IMR-90 (cell line): ENCODE results near the gene SLC7A6OS.

Experiments used
- BHLHE40 ChIP-seq: fragments of 150-350 bp; IDR thresholded peaks from 2 replicates; pipeline ENCODE4 v1.6.1; 2016; ENCODE audit warnings: mild to moderate bottlenecking, low read depth, low read length
- CEBPB ChIP-seq: IDR thresholded peaks from 2 replicates; pipeline ENCODE4 v1.6.1; 2012; ENCODE audit warnings: low read depth, low read length, improper control_type of control experiment
- CTCF ChIP-seq: conservative IDR thresholded peaks from 2 replicates; pipeline ENCODE4 v1.5.1; 2012; ENCODE audit warnings: mild to moderate bottlenecking, low read depth, low read length, improper control_type of control experiment
- MAFK ChIP-seq: IDR thresholded peaks from 2 replicates; pipeline ENCODE4 v1.6.1; 2012; ENCODE audit warnings: low read depth, low read length, improper control_type of control experiment
- POLR2A ChIP-seq: IDR thresholded peaks from 2 replicates; pipeline ENCODE4 v1.6.1; 2012; ENCODE audit warnings: mild to moderate bottlenecking, low read depth, low read length
- RAD21 ChIP-seq: IDR thresholded peaks from 2 replicates; pipeline ENCODE4 v1.6.1; 2012; ENCODE audit warnings: low read length, improper control_type of control experiment
- RFX5 ChIP-seq: IDR thresholded peaks from 2 replicates; pipeline ENCODE4 v1.8.0; 2012; ENCODE audit warnings: low read depth, mild to moderate bottlenecking, low read length, moderate library complexity
- SMC3 ChIP-seq: fragments of 150-350 bp; IDR thresholded peaks from 2 replicates; pipeline ENCODE4 v1.6.1; 2016; ENCODE audit warnings: low read depth, mild to moderate bottlenecking, antibody characterized with exemption, low read length, moderate library complexity

GRCh38 chr16:68300734-68301459, 9.8 kb downstream of the SLC7A6OS start:
- TF ChIP-seq CTCF (no peak), POLR2A (no peak), RFX5 (no peak), RAD21 (no peak), SMC3 (no peak), BHLHE40 (no peak), CEBPB (no peak), MAFK (no peak)
